Tongue (tissue), 2 donors: ENCODE data around the gene CASTOR1. TPM values are rescaled to one million over a fixed set of nuclear protein-coding genes. Genes with fewer than 3 reads are reported as not detected.

Source experiments
- DNase-seq: peaks from one replicate; pipeline ENCODE4 v3.0.0-alpha.2; 2015
- total RNA-seq: library from RNA; depleted of rRNA; stranded (reverse); fragments of >200 nt; gene quantifications from one replicate; pipeline ENCODE4 v1.2.3, GENCODE V29; 2014

CASTOR1 gene
- total RNA-seq, 1 donor from 2014 or later, result 3.4 TPM

GRCh38 chr22:30297991-30298701 lies 8.8 kb upstream of the CASTOR1 start:
- DNase-seq, result peak; percentile 46

GRCh38 chr22:30297276-30297990 lies 8.1 kb upstream of the CASTOR1 start:
- no peak for DNase-seq

- DNase-seq, result no peak
Observed at GRCh38 chr22:30296833-30297232, 7.5 kb upstream of the CASTOR1 start.

GRCh38 chr22:30296324-30296723 lies 7.0 kb upstream of the CASTOR1 start:
- DNase-seq, result no peak

- DNase-seq, result no peak
Observed at GRCh38 chr22:30295576-30295975, 6.3 kb upstream of the CASTOR1 start.

- DNase-seq, result no peak
Observed at GRCh38 chr22:30294830-30295229, 5.5 kb upstream of the CASTOR1 start.

- no peak for DNase-seq
Observed at GRCh38 chr22:30294066-30294465, 4.8 kb upstream of the CASTOR1 start.

GRCh38 chr22:30293026-30293425 lies 3.7 kb upstream of the CASTOR1 start:
- no peak for DNase-seq

- DNase-seq, result no peak
Observed at GRCh38 chr22:30292069-30292970, 3.0 kb upstream of the CASTOR1 start.

- peak; percentile 70 for DNase-seq
Observed at GRCh38 chr22:30291058-30291892, 2.0 kb upstream of the CASTOR1 start.

- peak; percentile 41 for DNase-seq
Observed at GRCh38 chr22:30290342-30291057, 1.2 kb upstream of the CASTOR1 start.

GRCh38 chr22:30289980-30290313 lies 642 bp upstream of the CASTOR1 start:
- DNase-seq, result no peak

GRCh38 chr22:30288419-30289140 lies 725 bp downstream of the CASTOR1 start:
- no peak for DNase-seq

- DNase-seq, result peak; percentile 90
Observed at GRCh38 chr22:30287648-30288418, 1.5 kb downstream of the CASTOR1 start.

- DNase-seq, result peak; percentile 60
Observed at GRCh38 chr22:30286813-30287647, 2.3 kb downstream of the CASTOR1 start.

GRCh38 chr22:30286331-30286730 lies 3.0 kb downstream of the CASTOR1 start:
- DNase-seq, result no peak

GRCh38 chr22:30285846-30286200 lies 3.5 kb downstream of the CASTOR1 start:
- no peak for DNase-seq

- DNase-seq, result no peak
Observed at GRCh38 chr22:30285176-30285845, 4.0 kb downstream of the CASTOR1 start.
